Measurements from ENCODE around the gene LCOR. TPM values are rescaled to one million over a fixed set of nuclear protein-coding genes. Genes with fewer than 3 reads are reported as not detected.

The LCOR gene
- total and polyA plus RNA-seq, 8 donors: 2.0 to 61.3 (median 18.0) TPM

DNA sequence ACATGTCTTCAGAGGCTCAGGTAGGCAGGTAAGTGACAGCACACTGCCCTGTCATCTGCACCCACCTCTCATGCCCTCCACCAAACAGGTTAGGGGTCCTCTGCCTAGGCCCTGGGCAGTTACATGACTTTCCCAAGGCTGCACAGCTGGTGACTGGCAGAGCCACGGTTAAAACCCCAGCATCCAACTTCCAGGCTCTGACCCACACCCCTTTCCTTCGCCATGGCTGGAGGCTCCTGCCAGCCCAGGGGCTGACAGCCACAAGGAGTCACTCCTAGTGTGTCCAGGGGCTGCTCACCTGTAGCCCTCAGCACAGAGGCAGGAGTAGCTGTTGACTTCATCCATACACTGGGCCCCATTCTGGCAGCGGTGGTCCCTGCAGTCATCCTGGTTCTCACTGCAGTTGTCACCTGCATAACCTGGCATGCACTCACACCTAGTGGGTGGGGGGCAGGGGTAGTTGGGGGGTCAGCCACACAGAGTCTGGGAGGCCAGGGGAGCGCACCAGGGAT, 178.7 kb downstream of the LCOR start:
- no peaks in the 10 kb centered on the region for H3K36me3 ChIP-seq
- H3K27me3 ChIP-seq: no peaks in the 10 kb centered on the region
- DNase-seq: no peak
- WGBS, 5 donors: 85 to 87% (median 85%) methylated on average over 3 to 4 of the region's 4 CpGs
- no peak for TF ChIP-seq POLR2AphosphoS5 (IDR thresholded peaks at IDR 0.05)
- no peak for TF ChIP-seq POLR2A (IDR thresholded peaks at IDR 0.05)
- TF ChIP-seq EP300 (IDR thresholded peaks at IDR 0.05): no peak
- TF ChIP-seq CTCF (IDR thresholded peaks at IDR 0.05): no peak
- H3K4me3 ChIP-seq: no peak overlapping the region
- no peak overlapping the region for H3K27ac ChIP-seq
- peaks cover 0 to 22% (median 10%) of the 10 kb centered on the region in 4 donors for H3K9me3 ChIP-seq
- H3K4me1 ChIP-seq: no peaks in the 10 kb centered on the region
- intact Hi-C loops (cut with DNase I; ENCODE audit: low total_unique reads): no loop called here

DNA sequence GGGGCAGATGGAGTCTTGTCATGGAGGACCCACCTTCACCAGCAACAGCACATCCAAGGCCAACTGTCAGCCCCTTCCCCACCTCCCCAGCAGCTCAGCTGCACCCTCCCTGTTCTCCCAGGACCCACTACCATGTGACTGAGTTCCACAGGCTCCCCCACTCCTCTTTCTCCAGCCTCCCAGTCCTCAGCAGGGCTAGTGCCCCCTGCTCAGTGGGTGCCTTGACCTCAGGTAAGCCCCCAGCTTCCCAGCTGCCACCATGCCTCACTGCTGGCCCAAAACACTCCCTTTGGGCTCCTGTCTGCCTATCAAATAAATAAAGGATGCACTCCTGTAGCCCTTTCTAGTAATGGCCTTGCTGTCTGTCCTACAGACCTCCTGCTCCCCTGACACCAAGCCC, 179.3 kb downstream of the LCOR start:
- Histone ChIP-seq H3K27ac (no peak overlapping the region), H3K9me3 (peaks cover 0 to 19% (median 10%) of the 10 kb centered on the region in 4 donors), H3K4me1 (no peaks in the 10 kb centered on the region), H3K4me3 (no peak overlapping the region), H3K36me3 (no peaks in the 10 kb centered on the region), H3K27me3 (no peaks in the 10 kb centered on the region)
- no peak for DNase-seq
- intact Hi-C loops (cut with DNase I; ENCODE audit: low total_unique reads): no loop called here
- no peak for TF ChIP-seq POLR2A (IDR thresholded peaks at IDR 0.05)
- no peak for TF ChIP-seq EP300 (IDR thresholded peaks at IDR 0.05)
- TF ChIP-seq POLR2AphosphoS5 (IDR thresholded peaks at IDR 0.05): no peak
- TF ChIP-seq CTCF (IDR thresholded peaks at IDR 0.05): no peak

GRCh38 chr10:97012470-97012869, 180.4 kb downstream of the LCOR start:
- intact Hi-C loops (cut with DNase I; ENCODE audit: low total_unique reads): no loop called here
- 84 to 95% (median 88%) methylated on average over 4 to 8 of the region's 8 CpGs for WGBS, 5 donors
- no peak overlapping the region for H3K4me3 ChIP-seq

DNA sequence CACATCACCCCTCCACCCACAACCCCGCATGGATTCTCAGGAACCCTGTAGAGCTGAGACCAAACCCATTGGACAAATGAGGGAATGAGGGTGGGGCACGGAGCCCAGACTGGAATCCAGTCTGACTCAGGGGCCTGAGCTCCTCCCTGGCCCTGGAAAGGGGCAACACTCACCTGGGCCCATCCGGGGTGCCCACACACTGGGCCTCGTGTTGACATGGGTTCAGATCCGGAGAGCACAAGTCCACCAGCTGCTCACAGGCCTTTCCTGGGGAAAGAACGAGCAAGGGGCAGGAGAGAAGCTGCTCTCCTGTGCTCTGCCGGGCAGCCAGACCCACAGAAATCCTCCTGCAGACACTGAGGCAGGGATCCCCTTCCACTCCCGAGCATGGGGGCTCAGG, 181.5 kb downstream of the LCOR start:
- TF ChIP-seq CTCF (IDR thresholded peaks at IDR 0.05): no peak
- no peaks in the 10 kb centered on the region for H3K36me3 ChIP-seq

More at GRCh38 chr10:97012470-97012869, 180.4 kb downstream of the LCOR start:
- Histone ChIP-seq H3K27ac (no peak overlapping the region), H3K4me1 (no peaks in the 10 kb centered on the region), H3K36me3 (no peaks in the 10 kb centered on the region), H3K9me3 (peaks cover 0 to 11% (median 8%) of the 10 kb centered on the region in 4 donors), H3K27me3 (no peaks in the 10 kb centered on the region)
- TF ChIP-seq POLR2AphosphoS5 (IDR thresholded peaks at IDR 0.05) (no peak), EP300 (IDR thresholded peaks at IDR 0.05) (no peak), POLR2A (IDR thresholded peaks at IDR 0.05) (no peak), CTCF (IDR thresholded peaks at IDR 0.05) (no peak)
- DNase-seq: no peak

More for the DNA sequence above, 181.5 kb downstream of the LCOR start:
- WGBS, 5 donors: 76 to 91% (median 88%) methylated on average over 5 to 8 of the region's 8 CpGs
- H3K27ac ChIP-seq: no peak overlapping the region
- no peaks in the 10 kb centered on the region for H3K4me1 ChIP-seq
- no peak overlapping the region for H3K4me3 ChIP-seq
- DNase-seq: peak in 1 of 2 donors; percentile 8
- H3K27me3 ChIP-seq: no peaks in the 10 kb centered on the region
- H3K9me3 ChIP-seq: peaks cover 0 to under 1% (median 0%) of the 10 kb centered on the region in 4 donors
- intact Hi-C loops (cut with DNase I; ENCODE audit: low total_unique reads): no loop called here
